HCT116 (cell line): ENCODE data around the gene EML4. TPM values are rescaled to one million over a fixed set of nuclear protein-coding genes. Genes with fewer than 3 reads are reported as not detected.

Experiments
- ATAC-seq: fragments of 200-7000 bp; cut with Tn5 transposase; 2 replicates; pipeline ENCODE4 v1.9.1; 2020; ENCODE audit warnings: mild to moderate bottlenecking, moderate library complexity
- BruUV-seq: library from RNA; stranded (reverse); fragments of 400-500 nt; replicated peaks from 2 replicates; lab custom pipeline; 2021; lab: Mats Ljungman, UMichigan
- CTCF ChIA-PET: fragments of 300-600 bp; sonication (Branson Sonifier 250); formaldehyde crosslinking; loops from one replicate; lab custom pipeline; 2021; ENCODE audit warnings: antibody characterized with exemption; lab: Charles Lee
- POLR2A ChIA-PET: fragments of 300-600, 350-600 bp; sonication (Branson Sonifier 250); formaldehyde crosslinking; loops from one replicate; lab custom pipeline; 2021; ENCODE audit warnings: antibody characterized with exemption; lab: Charles Lee
- RAD21 ChIA-PET, 2 experiments: fragments of 300-600 bp; sonication (Branson Sonifier 250); formaldehyde crosslinking; loops; one replicate each; lab custom pipeline; 2023; ENCODE audit warnings: low total read pairs in 2 of 2; ENCODE audit not compliant: uncharacterized antibody in 2 of 2, unreplicated experiment in 2 of 2, low non-redundant PET in 1 of 2; lab: Charles Lee
- DNase-seq: peaks from one replicate; pipeline ENCODE4 v3.0.0-alpha.2; 2010; ENCODE audit warnings: low read depth, low spot score
- H2AFZ ChIP-seq: fragments of 200-600 bp; shearing (Covaris generic), sonication (generic); 2 replicates; pipeline ENCODE4 v1.6.1; 2017; ENCODE audit warnings: low read depth, mixed run types, mixed read lengths, antibody characterized with exemption, low read length; ENCODE audit not compliant: poor library complexity, severe bottlenecking
- H3K27ac ChIP-seq: 2 replicates; pipeline ENCODE4 v1.5.1; 2012; ENCODE audit warnings: low read depth, low read length
- H3K27me3 ChIP-seq: fragments of 200-600 bp; sonication (generic); 2 replicates; pipeline ENCODE4 v1.6.1; 2016; ENCODE audit warnings: mixed run types, low read length, mixed read lengths; ENCODE audit not compliant: insufficient read depth
- H3K36me3 ChIP-seq, 2 experiments: fragments of 200-500 bp in 1 of 2; fragments of 200-600 bp in 1 of 2; sonication (Bioruptor generic) in 1 of 2; sonication (generic) in 1 of 2; 2 replicates each; pipeline versions ENCODE4 v1.5.1 to v1.6.1; 2014 to 2016; ENCODE audit warnings: low read length in 2 of 2, inconsistent platforms in 1 of 2, mixed read lengths in 1 of 2, mixed run types in 1 of 2; ENCODE audit not compliant: insufficient read depth in 2 of 2, control insufficient read depth in 1 of 2
- H3K4me1 ChIP-seq, 2 experiments: fragments of 200-600 bp in 1 of 2; sonication (generic) in 1 of 2; 2 replicates each; pipeline versions ENCODE4 v1.5.1 to v1.6.1; 2012 to 2017; ENCODE audit warnings: low read length in 2 of 2, inconsistent platforms in 1 of 2, mild to moderate bottlenecking in 1 of 2, mixed read lengths in 1 of 2, mixed run types in 1 of 2, moderate library complexity in 1 of 2; ENCODE audit not compliant: insufficient read depth in 2 of 2, control insufficient read depth in 1 of 2
- H3K4me2 ChIP-seq: fragments of 200-600 bp; sonication (generic); 2 replicates; pipeline ENCODE4 v1.6.1; 2017; ENCODE audit warnings: mixed run types, low read length, mixed read lengths
- H3K4me3 ChIP-seq, 2 experiments: fragments of 200-600 bp in 1 of 2; sonication (generic) in 1 of 2; replicated peaks in 1 of 2; 2 replicates each; pipeline ENCODE4 v1.5.1; 2011 to 2016; ENCODE audit warnings: low read length in 2 of 2, control low read depth in 1 of 2, low read depth in 1 of 2, mild to moderate bottlenecking in 1 of 2, mixed read lengths in 1 of 2, mixed run types in 1 of 2
- H3K79me2 ChIP-seq: fragments of 200-600 bp; sonication (generic); 2 replicates; pipeline ENCODE4 v1.6.1; 2017; ENCODE audit warnings: mild to moderate bottlenecking, mixed run types, low read length, moderate library complexity, mixed read lengths; ENCODE audit not compliant: insufficient read depth
- H3K9ac ChIP-seq: fragments of 200-600 bp; sonication (generic); 2 replicates; pipeline ENCODE4 v1.6.1; 2016; ENCODE audit warnings: low read length, mixed read lengths
- H3K9me2 ChIP-seq: fragments of 200-600 bp; sonication (generic), shearing (Covaris generic); 2 replicates; pipeline ENCODE4 v1.6.1; 2017; ENCODE audit warnings: mixed run types, mild to moderate bottlenecking, moderate library complexity; ENCODE audit not compliant: insufficient read depth
- H3K9me3 ChIP-seq, 2 experiments: fragments of 200-500 bp in 1 of 2; fragments of 200-600 bp in 1 of 2; sonication (Bioruptor generic) in 1 of 2; sonication (generic) in 1 of 2; 2 replicates each; pipeline ENCODE4 v1.6.1; 2014 to 2017; ENCODE audit warnings: low read length in 2 of 2, mixed read lengths in 2 of 2, inconsistent platforms in 1 of 2, low read depth in 1 of 2, mild to moderate bottlenecking in 1 of 2, mixed run types in 1 of 2, moderate library complexity in 1 of 2; ENCODE audit not compliant: control insufficient read depth in 1 of 2, insufficient read depth in 1 of 2
- H4K20me1 ChIP-seq: fragments of 200-600 bp; sonication (generic), shearing (Covaris generic); 2 replicates; pipeline ENCODE4 v1.6.1; 2017; ENCODE audit warnings: mixed run types, mild to moderate bottlenecking, moderate library complexity; ENCODE audit not compliant: insufficient read depth
- CBX3 ChIP-seq: IDR thresholded peaks from 2 replicates; pipeline ENCODE4 v1.6.1; 2012; ENCODE audit warnings: low read depth
- EGR1 ChIP-seq: IDR thresholded peaks from 2 replicates; pipeline ENCODE4 v1.6.1; 2012; ENCODE audit warnings: low read depth
- ELF1 ChIP-seq: IDR thresholded peaks from 2 replicates; pipeline ENCODE4 v1.6.1; 2012; ENCODE audit warnings: low read depth, borderline replicate concordance
- EZH2 ChIP-seq: fragments of 200-600 bp; sonication (generic); IDR thresholded peaks from 2 replicates; pipeline ENCODE4 v1.6.1; 2017; ENCODE audit warnings: antibody characterized with exemption, mixed run types
- EZH2phosphoT487 ChIP-seq: fragments of 200-600 bp; IDR thresholded peaks from 2 replicates; pipeline ENCODE4 v1.6.1; 2018; ENCODE audit warnings: antibody characterized with exemption, borderline replicate concordance
- FOSL1 ChIP-seq: IDR thresholded peaks from 2 replicates; pipeline ENCODE4 v1.6.1; 2012; ENCODE audit warnings: low read depth
- JUND ChIP-seq: IDR thresholded peaks from 2 replicates; pipeline ENCODE4 v1.6.1; 2012
- RAD21 ChIP-seq: IDR thresholded peaks from 2 replicates; pipeline ENCODE4 v1.6.1; 2012; ENCODE audit warnings: low read depth, mild to moderate bottlenecking
- SIN3A ChIP-seq: IDR thresholded peaks from 2 replicates; pipeline ENCODE4 v1.6.1; 2012; ENCODE audit warnings: low read depth
- SRF ChIP-seq: IDR thresholded peaks from 2 replicates; pipeline ENCODE4 v1.6.1; 2012; ENCODE audit warnings: low read depth
- TCF7L2 ChIP-seq: IDR thresholded peaks from 2 replicates; pipeline ENCODE4 v1.7.0; 2011; ENCODE audit warnings: borderline replicate concordance, inconsistent platforms; ENCODE audit not compliant: insufficient read depth, insufficient read length; ENCODE audit errors: extremely low read depth
- YY1 ChIP-seq: IDR thresholded peaks from 2 replicates; pipeline ENCODE4 v1.6.1; 2011; ENCODE audit warnings: low read length, low read depth, moderate library complexity, mild to moderate bottlenecking; ENCODE audit not compliant: insufficient replicate concordance; ENCODE audit errors: extremely low read depth
- ZFX ChIP-seq: fragments of 450-650 bp; IDR thresholded peaks from 2 replicates; pipeline ENCODE4 v1.6.1; 2017
- ZNF274 ChIP-seq: fragments of 200-500 bp; sonication (Bioruptor generic); IDR thresholded peaks from 2 replicates; pipeline ENCODE4 v1.6.1; 2014; ENCODE audit warnings: mild to moderate bottlenecking, low read depth, low read length, inconsistent platforms
- intact Hi-C: fragments of 100-400 bp; cut with micrococcal nuclease; formaldehyde crosslinking; loops from 2 replicates; pipeline ENCODE4 v1.10.0; 2022
- total RNA-seq: library from RNA; stranded (reverse); gene quantifications from one replicate; pipeline ENCODE4 v1.2.1, GENCODE V29; 2021; ENCODE audit not compliant: unreplicated experiment
- TF ChIP-seq, protein P1 (sequence below): IDR thresholded peaks from 2 replicates; pipeline ENCODE4 v1.6.1; 2012; ENCODE audit warnings: low read depth
- TF ChIP-seq, protein P2 (sequence below), 3 experiments: fragments of 200-600 bp in 1 of 3; sonication (generic) in 1 of 3; IDR thresholded peaks in 2 of 3; conservative IDR thresholded peaks in 1 of 3; 2 replicates each; pipeline ENCODE4 v1.5.1; 2012 to 2017; ENCODE audit warnings: low read depth in 2 of 3, low read length in 2 of 3, antibody characterized with exemption in 1 of 3, borderline replicate concordance in 1 of 3, control low read depth in 1 of 3, mild to moderate bottlenecking in 1 of 3, mixed read lengths in 1 of 3, mixed run types in 1 of 3, moderate library complexity in 1 of 3; ENCODE audit not compliant: insufficient read depth in 1 of 3
- TF ChIP-seq, protein P3 (sequence below): IDR thresholded peaks from 2 replicates; pipeline ENCODE4 v1.6.1; 2012

The EML4 gene
- total RNA-seq, 1 experiment from 2014 or later, result 53.5 TPM

DNA sequence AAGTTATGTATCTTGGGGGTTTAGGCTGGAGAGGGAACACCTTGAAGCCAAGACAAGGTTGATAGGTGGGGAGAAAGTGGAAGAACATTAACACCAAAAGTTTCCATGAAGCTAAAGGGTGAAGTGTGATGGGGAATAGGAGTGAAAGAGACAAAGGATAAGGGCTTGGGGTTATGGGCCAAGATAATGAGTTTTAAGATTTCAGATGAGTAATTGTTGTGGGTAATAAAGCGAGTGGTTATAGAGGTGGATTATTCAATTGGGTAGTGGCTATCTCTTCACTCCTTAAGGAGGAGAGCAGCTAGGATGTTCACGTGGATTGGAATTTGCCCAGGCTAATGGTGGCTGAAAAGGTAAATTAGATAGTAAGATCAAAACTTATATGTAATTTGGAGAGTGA is 29.8 kb downstream of the EML4 start:
- no peak overlapping the region for H2AFZ ChIP-seq
- ChIA-PET POLR2A (no interaction called here), CTCF (no interaction called here), RAD21 (no interaction called here)
- no peaks in the 10 kb centered on the region for H3K9me3 ChIP-seq
- no peak overlapping the region for H3K4me3 ChIP-seq
- H3K36me3 ChIP-seq, result no peaks in the 10 kb centered on the region
- H3K4me2 ChIP-seq, result no peak overlapping the region
- no peak overlapping the region for H3K9ac ChIP-seq
- H3K9me2 ChIP-seq, result no peaks in the 10 kb centered on the region
- BruUV-seq, result no TSS peak
- H3K27ac ChIP-seq, result no peak overlapping the region
- DNase-seq (no peak), ATAC-seq (no peak)
- no peaks in the 10 kb centered on the region for H3K27me3 ChIP-seq
- TF ChIP-seq SRF, result no peak
- TF ChIP-seq RAD21, result no peak
- TF ChIP-seq FOSL1, result no peak
- no peak for TF ChIP-seq TCF7L2
- no peak for TF ChIP-seq EZH2phosphoT487
- no peak for TF ChIP-seq EGR1
- no peak for TF ChIP-seq EZH2
- TF ChIP-seq ZNF274, result no peak
- TF ChIP-seq SIN3A, result no peak
- TF ChIP-seq CBX3, result no peak
- TF ChIP-seq, protein P1, sequence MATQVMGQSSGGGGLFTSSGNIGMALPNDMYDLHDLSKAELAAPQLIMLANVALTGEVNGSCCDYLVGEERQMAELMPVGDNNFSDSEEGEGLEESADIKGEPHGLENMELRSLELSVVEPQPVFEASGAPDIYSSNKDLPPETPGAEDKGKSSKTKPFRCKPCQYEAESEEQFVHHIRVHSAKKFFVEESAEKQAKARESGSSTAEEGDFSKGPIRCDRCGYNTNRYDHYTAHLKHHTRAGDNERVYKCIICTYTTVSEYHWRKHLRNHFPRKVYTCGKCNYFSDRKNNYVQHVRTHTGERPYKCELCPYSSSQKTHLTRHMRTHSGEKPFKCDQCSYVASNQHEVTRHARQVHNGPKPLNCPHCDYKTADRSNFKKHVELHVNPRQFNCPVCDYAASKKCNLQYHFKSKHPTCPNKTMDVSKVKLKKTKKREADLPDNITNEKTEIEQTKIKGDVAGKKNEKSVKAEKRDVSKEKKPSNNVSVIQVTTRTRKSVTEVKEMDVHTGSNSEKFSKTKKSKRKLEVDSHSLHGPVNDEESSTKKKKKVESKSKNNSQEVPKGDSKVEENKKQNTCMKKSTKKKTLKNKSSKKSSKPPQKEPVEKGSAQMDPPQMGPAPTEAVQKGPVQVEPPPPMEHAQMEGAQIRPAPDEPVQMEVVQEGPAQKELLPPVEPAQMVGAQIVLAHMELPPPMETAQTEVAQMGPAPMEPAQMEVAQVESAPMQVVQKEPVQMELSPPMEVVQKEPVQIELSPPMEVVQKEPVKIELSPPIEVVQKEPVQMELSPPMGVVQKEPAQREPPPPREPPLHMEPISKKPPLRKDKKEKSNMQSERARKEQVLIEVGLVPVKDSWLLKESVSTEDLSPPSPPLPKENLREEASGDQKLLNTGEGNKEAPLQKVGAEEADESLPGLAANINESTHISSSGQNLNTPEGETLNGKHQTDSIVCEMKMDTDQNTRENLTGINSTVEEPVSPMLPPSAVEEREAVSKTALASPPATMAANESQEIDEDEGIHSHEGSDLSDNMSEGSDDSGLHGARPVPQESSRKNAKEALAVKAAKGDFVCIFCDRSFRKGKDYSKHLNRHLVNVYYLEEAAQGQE, result no peak
- TF ChIP-seq, protein P2, sequence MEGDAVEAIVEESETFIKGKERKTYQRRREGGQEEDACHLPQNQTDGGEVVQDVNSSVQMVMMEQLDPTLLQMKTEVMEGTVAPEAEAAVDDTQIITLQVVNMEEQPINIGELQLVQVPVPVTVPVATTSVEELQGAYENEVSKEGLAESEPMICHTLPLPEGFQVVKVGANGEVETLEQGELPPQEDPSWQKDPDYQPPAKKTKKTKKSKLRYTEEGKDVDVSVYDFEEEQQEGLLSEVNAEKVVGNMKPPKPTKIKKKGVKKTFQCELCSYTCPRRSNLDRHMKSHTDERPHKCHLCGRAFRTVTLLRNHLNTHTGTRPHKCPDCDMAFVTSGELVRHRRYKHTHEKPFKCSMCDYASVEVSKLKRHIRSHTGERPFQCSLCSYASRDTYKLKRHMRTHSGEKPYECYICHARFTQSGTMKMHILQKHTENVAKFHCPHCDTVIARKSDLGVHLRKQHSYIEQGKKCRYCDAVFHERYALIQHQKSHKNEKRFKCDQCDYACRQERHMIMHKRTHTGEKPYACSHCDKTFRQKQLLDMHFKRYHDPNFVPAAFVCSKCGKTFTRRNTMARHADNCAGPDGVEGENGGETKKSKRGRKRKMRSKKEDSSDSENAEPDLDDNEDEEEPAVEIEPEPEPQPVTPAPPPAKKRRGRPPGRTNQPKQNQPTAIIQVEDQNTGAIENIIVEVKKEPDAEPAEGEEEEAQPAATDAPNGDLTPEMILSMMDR (IDR thresholded peaks at IDR 0.05 in 2 of 3, conservative IDR thresholded peaks at IDR 0.05 in 1 of 3; ENCODE audit: borderline replicate concordance in 1 of 3, insufficient read depth in 1 of 3, low read depth in 2 of 3, low read length in 2 of 3), result no peak
- TF ChIP-seq JUND, result no peak
- no peak for TF ChIP-seq YY1
- TF ChIP-seq, protein P3, sequence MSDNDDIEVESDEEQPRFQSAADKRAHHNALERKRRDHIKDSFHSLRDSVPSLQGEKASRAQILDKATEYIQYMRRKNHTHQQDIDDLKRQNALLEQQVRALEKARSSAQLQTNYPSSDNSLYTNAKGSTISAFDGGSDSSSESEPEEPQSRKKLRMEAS, result no peak
- no peak for TF ChIP-seq ELF1
- TF ChIP-seq ZFX, result no peak
- H3K79me2 ChIP-seq, result peaks cover 74% of the 10 kb centered on the region
- H3K4me1 ChIP-seq, result peaks cover 22 to 26% of the 10 kb centered on the region in 2 experiments
- intact Hi-C loops, result no loop called here
- H4K20me1 ChIP-seq, result peaks cover 19% of the 10 kb centered on the region
